Calu3 (cell line): ENCODE measurements around the gene TASP1. TPM values are rescaled to one million over a fixed set of nuclear protein-coding genes. Genes with fewer than 3 reads are reported as not detected.

Experiments used
- BruUV-seq: library from RNA; stranded (reverse); fragments of 400-500 nt; replicated peaks from 2 replicates; lab custom pipeline; 2021; lab: Mats Ljungman, UMichigan
- CTCF ChIA-PET: fragments of 300-600 bp; sonication (Branson Sonifier 250); formaldehyde crosslinking; loops from one replicate; lab custom pipeline; 2022; ENCODE audit warnings: antibody characterized with exemption; lab: Charles Lee
- DNase-seq: peaks from one replicate; pipeline ENCODE4 v3.0.0; 2022
- H3K27ac Mint-ChIP-seq: one replicate; pipeline ENCODE4 v1.8.0; 2022; ENCODE audit warnings: mixed read lengths; ENCODE audit not compliant: unreplicated experiment
- H3K27me3 Mint-ChIP-seq: one replicate; pipeline ENCODE4 v1.8.0; 2022; ENCODE audit warnings: mixed read lengths; ENCODE audit not compliant: unreplicated experiment
- H3K36me3 Mint-ChIP-seq: one replicate; pipeline ENCODE4 v1.8.0; 2022; ENCODE audit warnings: mild to moderate bottlenecking, moderate library complexity, mixed read lengths; ENCODE audit not compliant: insufficient read depth, unreplicated experiment
- H3K4me1 Mint-ChIP-seq: one replicate; pipeline ENCODE4 v1.8.0; 2022; ENCODE audit warnings: mild to moderate bottlenecking, low read depth, mixed read lengths; ENCODE audit not compliant: unreplicated experiment
- H3K4me3 Mint-ChIP-seq: one replicate; pipeline ENCODE4 v1.8.0; 2022; ENCODE audit warnings: mild to moderate bottlenecking, low read depth, moderate library complexity, mixed read lengths; ENCODE audit not compliant: unreplicated experiment
- H3K9me3 Mint-ChIP-seq: one replicate; pipeline ENCODE4 v1.8.0; 2022; ENCODE audit warnings: low read depth, mixed read lengths; ENCODE audit not compliant: unreplicated experiment
- CTCF ChIP-seq: fragments of 200-600 bp; IDR thresholded peaks from one replicate; pipeline ENCODE4 v1.8.0; 2022; ENCODE audit warnings: antibody characterized with exemption; ENCODE audit not compliant: unreplicated experiment
- intact Hi-C: fragments of 100-400 bp; cut with micrococcal nuclease; formaldehyde crosslinking; loops from one replicate; pipeline ENCODE4 v1.10.0; 2022; ENCODE audit not compliant: unreplicated experiment
- total RNA-seq: library from RNA; stranded (reverse); gene quantifications from 2 replicates; pipeline ENCODE4 v1.2.3, GENCODE V29; 2022

The TASP1 gene
- total RNA-seq, 1 experiment from 2014 or later: 20.0 TPM

- intact Hi-C loops: no loop called here
Observed at GRCh38 chr20:13432126-13432525, 206.6 kb downstream of the TASP1 start.

GRCh38 chr20:13430346-13431002 is 208.3 kb downstream of the TASP1 start:
- TF ChIP-seq CTCF: no peak
- Mint-ChIP-seq H3K27me3 (no peaks in the 10 kb centered on the region), H3K4me3 (no peak overlapping the region), H3K4me1 (peaks cover 20% of the 10 kb centered on the region), H3K36me3 (peaks cover 10% of the 10 kb centered on the region), H3K9me3 (no peaks in the 10 kb centered on the region), H3K27ac (peak overlapping the region; percentile 79)
- peak; percentile 20 for DNase-seq
- no TSS peak for BruUV-seq
- intact Hi-C loops: no loop called here
- CTCF ChIA-PET: interaction anchor here (0.7 kb wide), 1 partner anchor 701 kb away, joined by 3 read pairs; no protein-coding TSS in a partner anchor

More at GRCh38 chr20:13432126-13432525, 206.6 kb downstream of the TASP1 start:
- H3K4me1 Mint-ChIP-seq: peaks cover 34% of the 10 kb centered on the region
- no peak for TF ChIP-seq CTCF
- peaks cover 10% of the 10 kb centered on the region for H3K36me3 Mint-ChIP-seq
- no peaks in the 10 kb centered on the region for H3K27me3 Mint-ChIP-seq
- no peak overlapping the region for H3K27ac Mint-ChIP-seq
- H3K4me3 Mint-ChIP-seq: no peak overlapping the region
- no TSS peak for BruUV-seq
- CTCF ChIA-PET: no interaction called here
- no peak for DNase-seq
- no peaks in the 10 kb centered on the region for H3K9me3 Mint-ChIP-seq

GRCh38 chr20:13428684-13429083 is 210.0 kb downstream of the TASP1 start:
- Mint-ChIP-seq H3K9me3 (no peaks in the 10 kb centered on the region), H3K36me3 (peaks cover 10% of the 10 kb centered on the region), H3K27ac (no peak overlapping the region), H3K27me3 (no peaks in the 10 kb centered on the region), H3K4me1 (peaks cover 20% of the 10 kb centered on the region), H3K4me3 (no peak overlapping the region)
- intact Hi-C loops: loop anchor here (10.0 kb wide), 1 partner anchor 116 kb away; no protein-coding TSS in a partner anchor
- no peak for DNase-seq
- no peak for TF ChIP-seq CTCF
- BruUV-seq: no TSS peak
- CTCF ChIA-PET: no interaction called here

DNA sequence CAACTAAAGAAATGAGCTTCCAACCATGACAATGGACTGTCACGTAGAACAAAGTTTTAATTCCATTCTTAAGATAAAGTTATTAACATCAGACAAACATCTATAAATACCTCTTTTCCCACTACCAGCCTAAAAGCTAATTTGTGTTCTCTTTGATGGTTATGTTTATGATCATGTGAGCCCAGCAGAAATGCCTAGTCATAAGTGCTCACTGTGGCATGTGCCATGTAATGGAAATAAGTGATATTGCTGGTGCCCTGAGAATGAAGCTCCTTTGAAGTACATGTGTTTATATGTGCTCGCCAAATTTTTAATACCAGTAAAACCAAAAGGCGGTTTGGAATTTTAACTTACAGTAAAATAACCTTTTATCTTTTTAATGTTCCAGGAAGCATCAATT is 211.9 kb downstream of the TASP1 start:
- Mint-ChIP-seq H3K4me1 (peaks cover 27% of the 10 kb centered on the region), H3K9me3 (no peaks in the 10 kb centered on the region), H3K36me3 (peaks cover 10% of the 10 kb centered on the region), H3K27me3 (no peaks in the 10 kb centered on the region), H3K4me3 (no peak overlapping the region), H3K27ac (no peak overlapping the region)
- BruUV-seq: no TSS peak
- intact Hi-C loops: loop anchor here (10.0 kb wide), 1 partner anchor 118 kb away; no protein-coding TSS in a partner anchor
- no peak for DNase-seq
- CTCF ChIA-PET: no interaction called here
- no peak for TF ChIP-seq CTCF
